Activated CD4-positive, CD25-positive, alpha-beta regulatory T cell (primary cell): Measurements from ENCODE around the gene SHISA7.

ENCODE experiments used
- DNase-seq, 4 experiments: peaks; one replicate each; lab custom pipeline; 2025; lab: John Stamatoyannopoulos, UW

SHISA7 gene

DNA sequence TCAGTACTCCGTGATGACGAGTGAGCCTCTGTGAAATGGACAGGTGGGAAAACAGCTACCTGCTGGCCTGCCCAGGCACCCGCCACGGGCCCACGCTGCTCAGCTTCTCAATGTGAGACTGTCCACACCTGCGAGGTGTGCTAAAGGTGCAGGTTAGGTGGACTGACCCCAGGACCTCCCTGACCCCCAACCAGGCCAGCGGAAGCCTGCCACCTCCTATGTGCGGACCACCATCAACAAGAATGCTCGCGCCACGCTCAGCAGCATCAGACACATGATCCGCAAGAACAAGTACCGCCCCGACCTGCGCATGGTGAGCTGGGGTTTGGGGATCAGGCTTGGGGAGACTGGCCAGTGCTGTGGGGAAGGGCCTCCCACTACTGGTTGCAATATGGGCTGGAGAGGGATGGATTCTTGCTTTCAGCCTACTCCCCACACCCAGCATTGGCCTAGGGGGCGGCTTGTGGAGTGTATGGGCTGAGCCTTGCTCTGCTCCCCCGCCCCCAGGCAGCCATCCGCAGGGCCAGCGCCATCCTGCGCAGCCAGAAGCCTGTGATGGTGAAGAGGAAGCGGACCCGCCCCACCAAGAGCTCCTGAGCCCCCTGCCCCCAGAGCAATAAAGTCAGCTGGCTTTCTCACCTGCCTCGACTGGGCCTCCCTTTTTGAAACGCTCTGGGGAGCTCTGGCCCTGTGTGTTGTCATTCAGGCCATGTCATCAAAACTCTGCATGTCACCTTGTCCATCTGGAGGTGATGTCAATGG lies 55.2 kb downstream of the SHISA7 start:
- no peak for DNase-seq

DNA sequence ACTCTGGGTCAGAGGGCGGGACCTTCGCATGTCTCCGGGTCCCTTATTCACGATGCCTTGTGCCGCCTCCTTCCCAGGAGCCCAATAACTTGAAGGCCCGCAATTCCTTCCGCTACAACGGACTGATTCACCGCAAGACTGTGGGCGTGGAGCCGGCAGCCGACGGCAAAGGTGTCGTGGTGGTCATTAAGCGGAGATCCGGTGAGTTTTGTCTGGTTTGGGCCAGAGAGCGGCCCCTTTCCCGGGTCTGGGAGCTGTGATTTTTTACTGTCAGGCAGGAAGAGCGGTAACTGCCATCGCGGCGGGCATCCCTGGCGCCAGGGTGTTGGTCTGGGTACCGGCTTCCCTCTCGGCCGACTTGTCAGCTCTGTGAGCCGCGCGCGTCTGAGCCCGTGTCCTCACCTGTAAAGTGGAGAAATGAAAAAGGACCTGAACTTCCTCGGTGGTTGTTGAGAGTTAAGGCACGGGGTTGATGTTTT lies 56.6 kb downstream of the SHISA7 start:
- no peak for DNase-seq

DNA sequence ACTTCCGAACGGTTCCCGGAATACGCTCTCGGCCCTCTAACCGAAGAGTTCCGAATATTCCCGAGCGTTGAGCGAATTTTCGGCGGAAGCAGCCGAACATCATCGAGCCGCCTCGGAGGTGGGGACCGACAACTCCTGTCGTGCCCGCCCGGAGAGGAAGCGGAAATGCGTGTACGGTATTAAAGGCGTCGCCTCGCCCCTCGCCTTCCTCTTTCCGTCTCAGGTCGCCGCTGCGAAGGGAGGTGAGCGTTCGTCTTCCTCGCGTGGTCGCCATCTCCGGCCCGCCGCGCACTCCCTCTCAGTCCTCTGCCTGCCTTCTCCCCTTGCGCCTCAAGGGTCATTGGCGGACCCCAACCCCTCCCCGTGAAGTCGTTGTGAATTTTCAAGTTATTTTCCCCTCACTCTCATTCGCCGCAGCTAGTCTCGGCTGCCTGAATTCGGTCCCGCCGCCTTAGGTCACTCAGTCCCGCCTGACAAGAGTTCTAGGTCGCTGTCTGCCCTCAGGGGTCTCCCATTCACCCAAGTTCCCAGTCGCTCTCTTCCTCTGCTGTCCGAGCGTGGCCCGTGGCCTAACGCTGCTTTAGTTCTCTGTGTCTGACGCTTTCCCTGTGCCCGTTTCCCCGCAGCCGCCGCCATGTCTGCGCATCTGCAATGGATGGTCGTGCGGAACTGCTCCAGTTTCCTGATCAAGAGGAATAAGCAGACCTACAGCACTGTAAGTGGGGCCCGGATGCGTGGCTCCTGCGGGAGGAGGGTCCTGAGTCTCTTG lies 57.2 kb downstream of the SHISA7 start, which contains the start of gene RPL28:
Gene RPL28, plus strand, starts transcription at position 209 of the 769 bp plus-strand sequence. Its CDS starts 426 bp downstream, at position 635.
- DNase-seq, result peak; percentile 90 to 97 (median 94)

DNA sequence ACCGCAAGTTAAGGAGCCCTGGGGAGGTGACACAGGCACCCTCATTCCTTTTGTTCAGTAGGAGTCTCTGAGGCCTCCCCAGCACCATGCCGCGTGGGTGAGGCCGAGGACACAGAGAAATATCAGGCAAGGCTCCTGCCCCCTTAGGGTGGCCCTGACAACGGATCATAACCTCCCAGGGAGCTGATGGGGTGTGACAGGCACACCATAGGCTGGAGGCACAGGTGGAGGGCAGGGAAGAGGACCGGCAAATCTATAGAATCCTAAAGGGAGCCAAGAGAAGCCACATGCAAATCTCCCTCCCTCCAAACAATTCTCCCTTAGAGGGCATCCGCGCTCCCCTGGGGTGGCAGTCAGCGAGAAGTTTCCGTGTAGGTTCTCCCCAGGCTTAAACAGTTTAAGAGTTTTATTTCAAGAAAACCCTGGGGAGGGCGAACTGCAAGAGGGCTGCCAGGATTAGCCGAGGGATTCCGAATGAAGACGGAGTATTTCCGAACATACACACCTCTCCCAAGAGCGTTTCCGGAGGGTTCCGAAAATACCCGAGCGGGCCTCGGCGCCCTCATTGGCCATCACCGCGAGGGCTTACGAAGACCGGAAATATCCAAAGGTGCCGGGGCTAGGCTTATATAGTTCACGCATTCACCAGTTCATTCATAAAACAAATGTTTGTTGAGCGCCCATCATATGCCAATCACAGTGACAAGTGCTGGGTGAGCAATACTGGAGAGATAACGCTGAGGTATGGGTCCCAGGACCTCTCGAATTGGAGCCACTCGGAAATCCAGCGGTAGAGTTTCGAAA lies 58.0 kb downstream of the SHISA7 start:
- DNase-seq, result peak; percentile 85 to 91 (median 88)

DNA sequence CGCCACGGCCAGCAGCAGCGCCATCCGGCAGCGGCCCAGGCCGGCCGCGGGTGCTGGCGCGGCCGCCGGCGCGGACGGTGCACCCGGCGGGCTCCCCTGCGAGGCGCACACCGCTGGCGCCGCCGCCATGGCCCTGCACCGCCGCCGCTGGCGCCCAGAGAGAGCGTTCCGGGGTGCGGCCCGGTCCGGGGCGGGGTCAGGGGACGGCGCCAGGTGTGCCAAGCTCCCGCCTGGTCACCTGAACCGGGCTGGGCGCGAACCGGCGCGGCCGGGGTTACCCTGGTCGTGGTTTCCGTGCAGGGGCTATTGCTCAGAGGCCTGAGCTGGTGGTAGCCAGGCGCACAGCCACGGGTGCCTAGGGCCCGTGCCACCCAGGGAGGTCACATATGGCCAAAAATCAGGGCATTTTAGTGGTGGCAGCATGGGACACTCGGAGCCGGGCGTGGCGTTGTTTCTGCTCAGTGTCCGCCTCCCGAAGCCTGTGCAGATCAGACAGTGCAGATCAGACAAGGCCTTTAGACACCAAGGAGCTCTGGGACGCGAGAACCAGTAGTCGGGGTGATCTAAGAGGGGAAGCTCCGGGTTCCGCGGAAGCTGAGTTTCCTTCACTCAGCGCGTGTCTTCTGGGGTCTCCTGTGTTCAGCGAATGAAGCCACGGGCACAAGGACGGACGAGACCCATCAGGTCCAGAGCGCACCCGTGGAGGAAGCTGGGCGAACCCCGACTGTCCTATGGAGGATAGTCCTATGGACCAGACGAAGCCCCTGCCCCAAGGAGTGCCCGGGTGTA lies 58.8 kb downstream of the SHISA7 start, which contains the start of gene TMEM238:
Gene TMEM238, minus strand, starts transcription at position 162 of the 789 bp plus-strand sequence. Its CDS starts 33 bp downstream, at position 129.
- no peak for DNase-seq

DNA sequence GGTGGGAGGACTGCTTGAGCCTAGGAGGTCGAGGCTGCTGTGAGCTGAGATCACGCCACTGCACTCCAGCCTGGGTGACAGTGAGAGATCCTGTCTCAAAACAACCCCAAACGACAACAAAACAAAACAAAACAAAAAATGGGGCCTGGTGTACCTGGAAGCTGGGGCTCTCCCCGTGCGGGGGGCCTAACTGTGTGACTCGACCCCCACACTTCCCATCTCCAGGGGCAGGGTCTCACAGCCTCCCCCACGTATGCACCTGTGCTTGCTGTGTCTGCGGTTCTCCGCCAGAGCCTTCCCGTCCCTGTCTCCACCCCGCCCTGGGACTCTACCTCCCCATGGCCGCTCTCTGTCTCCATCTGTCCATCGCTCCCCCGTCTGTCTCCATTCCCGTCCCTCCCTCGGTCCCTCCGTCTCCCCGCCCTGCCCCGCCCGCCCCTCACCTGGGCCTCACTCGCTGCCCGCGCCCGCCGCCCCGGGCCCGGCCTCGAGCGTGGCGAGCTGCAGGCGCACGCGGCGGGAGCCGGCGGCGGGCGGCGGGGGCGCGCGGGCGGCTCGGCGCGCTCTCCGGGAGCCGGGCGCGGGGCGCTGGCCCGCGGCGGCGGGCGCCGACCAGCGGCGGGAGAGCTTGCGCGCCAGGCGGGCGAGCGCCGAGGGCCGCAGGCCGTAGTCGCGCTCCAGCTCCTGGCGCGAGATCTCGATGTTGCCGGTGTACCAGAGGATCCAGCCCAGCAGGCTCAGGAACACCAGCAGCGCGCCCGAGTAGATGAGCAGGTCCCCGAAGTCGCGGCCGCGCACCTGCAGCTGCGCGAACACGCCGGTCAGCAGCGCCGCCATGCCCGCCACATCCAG lies 59.6 kb downstream of the SHISA7 start:
- no peak for DNase-seq

DNA sequence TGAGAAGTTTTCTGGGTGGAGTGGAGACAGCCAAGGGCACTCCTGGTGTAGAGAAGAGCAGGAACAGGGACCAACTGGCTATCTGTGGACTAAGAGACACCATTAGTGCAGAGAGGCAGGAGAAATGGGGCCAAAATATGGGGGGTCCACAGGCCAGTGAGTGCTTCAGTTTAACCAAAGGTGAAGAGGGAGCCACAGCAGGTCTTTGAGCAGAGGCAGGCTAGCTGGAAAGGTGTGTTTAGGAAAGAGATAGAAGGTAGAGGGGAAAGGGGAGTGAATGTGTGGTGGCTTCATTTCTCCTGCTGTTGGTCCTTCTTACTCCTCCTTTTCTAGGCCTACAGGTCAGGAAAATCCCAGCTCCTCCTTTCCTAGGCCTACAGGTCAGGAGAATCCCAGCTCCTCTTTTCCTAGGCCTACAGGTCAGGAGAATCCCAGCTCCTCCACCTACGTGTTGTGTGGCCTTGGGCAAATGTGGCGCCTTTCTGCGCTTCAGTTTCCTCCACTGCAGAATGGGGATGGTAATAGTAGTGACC lies 60.5 kb downstream of the SHISA7 start:
- no peak for DNase-seq

DNA sequence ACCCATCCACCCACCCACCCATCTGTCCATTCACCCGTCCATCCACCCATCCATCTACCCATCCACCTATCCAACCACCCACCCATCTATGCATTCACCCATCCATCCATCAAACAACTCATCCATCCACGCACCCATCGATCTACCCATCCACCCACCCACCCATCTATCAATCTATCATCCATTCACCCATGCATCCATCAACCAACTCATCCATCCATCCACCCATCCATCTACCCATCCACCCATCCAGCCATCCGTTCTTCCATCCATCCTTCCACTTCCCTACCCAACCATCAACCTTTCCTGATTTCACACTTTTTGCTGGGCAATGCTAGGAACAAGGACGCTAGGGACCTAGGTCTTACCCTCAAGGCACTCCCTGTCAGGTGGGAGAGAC lies 61.1 kb downstream of the SHISA7 start:
- DNase-seq, result no peak

DNA sequence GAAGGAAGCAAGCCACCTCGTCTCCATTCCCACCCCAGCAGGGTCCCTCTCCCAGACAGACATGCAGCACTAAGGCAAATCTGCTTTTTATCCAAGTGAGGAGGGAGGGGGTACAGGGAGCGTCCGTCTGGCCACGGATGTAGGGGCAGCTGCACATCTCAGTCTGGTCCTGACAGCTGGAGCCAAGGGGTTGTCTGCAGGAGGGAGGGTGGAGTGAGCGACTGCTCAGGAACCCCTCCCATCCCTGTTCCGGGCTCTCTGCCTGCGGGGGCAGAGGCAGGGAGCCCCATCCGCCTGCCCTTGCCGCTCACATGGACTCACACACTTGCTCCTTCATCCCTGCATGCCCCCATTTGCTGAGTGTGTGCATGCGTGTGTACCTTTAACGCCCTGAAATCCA lies 63.9 kb downstream of the SHISA7 start:
- DNase-seq, result no peak
